ENCODE results near the gene GTPBP2.
"Not testable (repeated sequence)": the region's sequence is repeated elsewhere in the genome, so short reads cannot be mapped to it uniquely, and the experiment has no call there.

The GTPBP2 gene

GRCh38 chr6:43623880-43624785 is 4.9 kb downstream of the GTPBP2 start:
- DNase-seq (ENCODE audit: low read depth): no peak

DNA sequence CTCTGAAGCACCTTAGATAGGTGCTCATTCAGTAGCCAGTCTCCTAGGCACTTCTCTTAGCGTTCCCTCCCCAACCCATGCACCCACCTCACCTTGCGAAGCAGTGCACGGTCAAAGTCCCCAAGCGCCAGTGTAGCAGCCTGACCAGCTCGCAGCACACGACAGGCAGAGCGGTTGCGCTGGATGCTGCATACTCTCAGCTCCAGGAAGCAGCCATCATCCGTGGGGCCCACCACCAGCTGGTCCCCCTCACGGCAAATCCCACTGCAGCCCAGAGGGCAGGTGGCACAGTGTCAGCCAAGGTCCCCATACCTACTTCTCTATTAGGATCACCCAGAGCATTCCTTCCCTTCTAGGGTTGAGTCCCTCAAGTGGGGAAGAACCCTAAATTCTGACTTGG is 6.5 kb downstream of the GTPBP2 start:
- DNase-seq (ENCODE audit: low read depth): no peak

DNA sequence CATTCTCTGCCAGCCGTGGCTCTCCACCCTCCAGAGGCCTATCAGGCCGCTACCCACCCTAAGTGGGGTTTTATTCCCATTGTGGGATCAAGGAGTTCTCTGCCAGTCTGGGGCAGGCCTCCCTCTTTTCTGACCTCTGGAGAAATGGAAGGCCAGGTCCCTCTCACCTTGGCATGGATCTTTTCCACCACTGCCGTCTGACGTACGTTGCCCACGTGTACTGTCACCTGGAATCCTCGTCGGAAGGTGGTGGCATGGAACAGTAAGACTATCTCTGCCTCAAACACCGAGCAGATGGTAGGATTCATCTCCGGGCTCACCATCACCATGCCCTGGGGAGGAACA is 7.3 kb downstream of the GTPBP2 start:
- DNase-seq (ENCODE audit: low read depth): no peak

DNA sequence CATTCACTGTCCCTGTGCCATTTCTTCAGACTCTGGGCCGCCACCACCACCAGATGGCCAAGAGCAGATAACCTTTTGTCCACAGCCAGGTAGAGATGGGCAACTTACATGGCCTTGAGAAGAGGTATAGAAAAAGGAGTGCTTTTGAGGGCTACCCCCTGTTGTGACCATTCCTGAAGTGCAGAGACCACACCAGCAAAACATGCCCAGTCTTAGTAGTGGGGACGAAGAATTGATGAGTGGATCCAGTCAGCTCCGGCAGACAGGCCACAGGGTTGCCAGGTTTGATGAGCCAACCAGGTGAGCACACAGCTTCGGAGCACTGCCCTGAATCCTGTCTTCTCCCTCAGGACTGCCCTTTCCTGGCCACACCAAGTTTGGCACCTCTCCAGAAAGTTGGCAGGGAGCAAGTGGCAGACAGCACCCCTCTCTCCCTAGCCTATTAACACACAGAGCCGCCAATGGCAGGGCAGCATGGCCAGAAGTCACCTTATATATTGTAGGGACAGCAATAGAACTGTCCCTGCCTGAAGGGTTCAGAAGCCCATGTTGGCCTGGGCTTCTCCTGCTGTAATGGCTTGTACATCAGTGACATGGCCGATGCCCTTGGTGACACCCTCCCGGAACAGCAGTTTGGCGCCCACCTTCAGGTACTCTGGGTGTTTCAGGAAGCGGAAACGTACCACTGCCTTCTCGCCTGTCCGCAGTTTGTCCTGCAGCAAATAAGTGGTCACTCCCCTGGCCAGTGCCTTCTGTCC is 7.8 kb downstream of the GTPBP2 start:
- no peak for DNase-seq (ENCODE audit: low read depth)

DNA sequence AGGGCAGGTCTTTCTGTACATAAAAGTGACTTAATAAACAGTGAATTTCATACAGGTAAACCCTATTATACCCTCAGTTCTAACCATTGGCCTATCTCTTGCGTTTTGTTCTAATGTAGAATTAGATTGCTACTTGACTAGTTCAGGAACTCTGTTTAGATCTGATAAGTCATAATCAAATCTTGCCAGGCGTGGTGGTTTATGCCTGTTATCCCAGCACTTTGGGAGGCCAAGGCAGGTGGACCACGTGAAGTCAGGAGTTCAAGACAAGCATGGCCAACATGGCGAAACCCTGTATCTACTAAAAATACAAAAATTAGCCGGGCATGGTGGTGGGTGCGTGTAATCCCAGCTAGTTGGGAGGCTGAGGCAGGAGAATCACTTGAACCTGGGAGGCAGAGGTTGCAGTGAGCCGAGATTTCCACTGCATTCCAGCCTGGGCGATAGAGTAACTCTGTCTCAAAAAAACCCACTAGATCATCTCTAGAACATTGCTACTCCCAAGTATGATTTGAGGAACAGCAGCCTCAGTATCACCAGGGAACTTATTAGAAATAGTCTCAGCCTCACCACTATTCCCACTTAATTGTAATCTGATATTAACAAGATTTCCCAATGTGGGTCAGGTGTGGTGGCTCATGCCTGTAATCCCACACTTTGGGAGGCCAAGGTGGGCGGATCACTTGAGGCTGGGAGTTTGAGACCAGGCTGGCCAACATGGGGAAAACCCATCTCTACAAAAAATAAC is 12.2 kb downstream of the GTPBP2 start:
- DNase-seq (ENCODE audit: low read depth): no peak

DNA sequence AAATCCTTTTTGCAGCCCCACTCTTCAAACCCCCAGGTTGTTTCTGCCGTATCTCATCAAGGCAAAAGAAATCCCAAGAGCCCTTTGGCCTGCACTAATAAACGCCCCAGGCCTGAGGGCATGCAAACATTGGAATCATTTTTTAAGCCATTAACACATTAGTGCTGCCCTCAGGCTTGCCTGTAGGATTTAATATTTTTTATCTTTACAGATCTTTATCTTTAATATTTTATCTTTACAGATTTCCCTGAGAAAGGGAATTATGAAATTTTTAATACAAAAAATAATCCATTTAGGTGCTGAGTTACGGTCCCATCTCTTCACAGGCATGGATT is 14.7 kb downstream of the GTPBP2 start:
- DNase-seq (ENCODE audit: low read depth): no peak

GRCh38 chr6:43613721-43614395 is 15.2 kb downstream of the GTPBP2 start:
- DNase-seq (ENCODE audit: low read depth): no peak

DNA sequence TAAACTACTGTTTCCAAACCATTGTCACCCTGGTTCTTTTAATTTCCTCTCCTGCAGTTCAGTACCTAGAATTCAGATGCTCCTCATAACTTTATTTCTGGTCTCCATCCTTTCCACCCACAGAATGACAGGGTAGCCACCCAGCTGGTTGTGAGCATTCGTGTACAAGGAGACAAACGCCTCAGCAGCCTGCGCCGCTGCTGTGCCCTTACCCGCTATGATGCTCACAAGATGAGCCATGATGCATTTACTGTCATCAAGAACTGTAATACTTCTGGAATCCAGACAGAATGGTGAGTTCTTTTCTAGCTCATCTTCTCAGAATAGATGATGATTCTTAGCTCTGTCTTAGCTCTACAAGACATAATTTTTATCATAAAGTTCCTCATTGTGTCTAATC is 18.6 kb downstream of the GTPBP2 start:
- no peak for DNase-seq (ENCODE audit: low read depth)

GRCh38 chr6:43609402-43609801 is 19.7 kb downstream of the GTPBP2 start:
- DNase-seq (ENCODE audit: low read depth): no peak

- no peak for DNase-seq (ENCODE audit: low read depth)
Measured at GRCh38 chr6:43608807-43609206, 20.3 kb downstream of the GTPBP2 start.

- peak; percentile 29 for DNase-seq (ENCODE audit: low read depth)
Measured at GRCh38 chr6:43608310-43608763, 20.7 kb downstream of the GTPBP2 start.

- DNase-seq (ENCODE audit: low read depth): no peak
Measured at GRCh38 chr6:43606019-43606418, 23.0 kb downstream of the GTPBP2 start.

DNA sequence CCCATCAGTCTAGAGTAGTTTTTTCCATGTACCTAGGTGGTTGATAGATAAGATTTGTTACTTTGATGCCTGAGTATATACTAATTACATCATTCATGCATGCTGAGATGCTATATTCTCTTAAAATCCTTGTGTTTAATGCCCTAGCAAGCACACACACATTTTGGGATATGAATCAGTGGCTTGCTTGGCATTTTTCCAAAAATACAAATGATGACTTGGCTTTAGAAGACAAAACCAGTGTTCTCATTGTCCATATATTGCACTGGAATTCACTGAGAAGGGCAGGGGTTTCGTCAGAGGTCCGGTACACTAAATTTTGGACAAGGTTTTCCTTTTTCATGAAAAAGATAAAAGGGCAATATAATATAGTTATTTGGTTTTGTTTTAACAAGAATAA is 24.9 kb downstream of the GTPBP2 start:
- no peak for DNase-seq (ENCODE audit: low read depth)

DNA sequence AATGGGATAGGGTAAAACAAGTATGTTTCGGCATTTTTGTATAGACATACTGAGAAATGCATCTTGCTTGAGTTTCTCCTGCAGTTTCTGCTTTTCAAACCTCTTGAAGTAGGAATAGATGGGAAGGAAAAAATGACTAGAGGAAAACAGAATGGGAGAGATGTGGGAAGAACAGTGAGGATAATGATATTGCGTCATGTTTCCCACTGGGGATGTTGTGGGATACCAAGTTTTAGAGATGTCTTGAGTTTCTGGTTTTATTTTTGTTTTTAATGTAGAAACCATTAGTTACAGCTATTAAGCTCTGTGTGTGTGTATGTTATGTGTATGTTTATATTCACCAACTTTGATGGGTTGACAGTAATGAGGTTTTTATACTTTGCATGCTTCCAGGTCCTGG is 28.5 kb downstream of the GTPBP2 start:
- no peak for DNase-seq (ENCODE audit: low read depth)

DNA sequence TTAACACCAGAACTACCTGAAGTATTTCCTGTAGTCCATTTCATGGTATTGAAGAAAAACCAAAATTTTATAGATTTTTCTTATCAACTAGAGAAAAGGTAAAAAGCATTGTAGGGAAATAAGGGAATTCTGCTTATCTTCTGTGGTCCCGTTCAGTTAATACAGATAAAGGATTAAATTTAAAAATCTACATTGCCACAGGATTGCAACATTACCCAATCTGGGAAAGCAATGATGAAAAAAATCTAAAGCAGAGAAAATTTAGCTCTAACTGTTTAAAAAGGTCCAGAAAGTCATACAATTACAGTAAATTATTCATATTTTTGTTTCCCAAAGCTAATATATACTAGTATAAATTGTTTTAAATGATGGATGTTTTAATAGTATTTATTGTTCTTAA is 35.1 kb downstream of the GTPBP2 start:
- DNase-seq (ENCODE audit: low read depth): no peak

DNA sequence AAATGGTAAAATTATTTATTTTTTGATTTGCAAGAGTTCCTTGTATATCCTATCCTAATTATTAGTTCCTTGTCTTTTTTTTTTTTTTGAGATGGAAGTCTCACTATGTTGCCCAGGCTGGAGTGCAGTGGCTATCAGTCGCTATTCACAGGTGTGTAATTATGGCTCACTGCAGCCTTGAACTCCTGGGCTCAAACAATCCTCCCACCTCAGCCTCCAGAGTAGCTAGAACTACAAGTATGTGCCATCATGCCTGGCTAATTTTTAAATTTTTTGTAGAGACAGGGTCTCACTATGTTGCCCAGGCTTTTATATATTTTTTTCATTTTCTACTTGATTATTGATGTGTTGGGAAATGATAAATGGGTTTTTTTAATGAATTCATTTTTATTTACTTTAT is 39.5 kb downstream of the GTPBP2 start:
- DNase-seq (ENCODE audit: low read depth): not testable (repeated sequence)

GRCh38 chr6:43588194-43588593 is 40.9 kb downstream of the GTPBP2 start:
- no peak for DNase-seq (ENCODE audit: low read depth)

DNA sequence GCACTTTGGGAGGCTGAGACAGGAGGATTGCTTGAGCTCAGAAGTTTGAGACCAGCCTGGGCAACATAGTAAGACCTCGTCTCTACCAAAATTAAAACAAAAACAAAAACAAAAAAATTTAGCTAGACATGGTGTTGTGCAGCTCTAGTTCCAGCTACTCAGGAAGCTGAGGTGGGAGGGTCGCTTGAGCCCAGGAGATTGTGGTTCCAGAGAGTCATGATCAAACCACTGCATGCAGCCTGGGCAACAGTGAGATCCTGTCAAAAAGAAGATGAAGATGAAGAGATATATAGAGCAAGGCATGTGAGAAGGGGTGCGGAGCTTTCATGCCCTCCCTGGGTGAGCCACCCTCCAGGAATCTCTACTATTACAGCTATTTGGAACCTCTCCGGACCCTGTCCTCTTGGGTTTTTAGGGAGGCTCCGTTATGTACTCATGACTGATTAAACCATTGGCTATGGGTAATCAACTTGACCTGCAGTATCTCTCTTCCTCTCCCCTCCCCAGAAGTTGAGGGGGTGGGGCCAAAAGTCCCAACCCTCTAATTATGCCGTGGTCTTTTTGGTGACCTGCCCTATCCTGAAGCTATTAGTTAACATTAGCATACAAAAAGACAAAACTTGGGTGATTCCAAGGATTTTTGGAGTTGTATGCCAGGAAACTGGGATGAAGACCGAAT is 44.0 kb downstream of the GTPBP2 start:
- no peak for DNase-seq (ENCODE audit: low read depth)

DNA sequence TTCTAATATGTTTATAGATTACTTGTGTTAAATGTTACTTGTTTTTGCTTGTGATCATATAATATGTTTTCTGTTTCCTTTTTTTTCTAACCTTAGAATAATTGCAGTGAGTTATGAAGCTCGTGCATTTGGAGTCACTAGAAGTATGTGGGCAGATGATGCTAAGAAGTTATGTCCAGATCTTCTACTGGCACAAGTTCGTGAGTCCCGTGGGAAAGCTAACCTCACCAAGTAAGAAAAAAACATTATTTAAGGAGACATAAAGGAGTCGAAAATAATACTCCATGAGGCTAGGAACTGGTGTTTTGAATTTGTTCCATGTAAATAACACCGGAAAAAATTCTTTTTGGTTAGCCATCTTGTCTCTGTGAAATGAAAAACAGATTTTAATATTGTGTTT is 46.2 kb downstream of the GTPBP2 start:
- no peak for DNase-seq (ENCODE audit: low read depth)

DNA sequence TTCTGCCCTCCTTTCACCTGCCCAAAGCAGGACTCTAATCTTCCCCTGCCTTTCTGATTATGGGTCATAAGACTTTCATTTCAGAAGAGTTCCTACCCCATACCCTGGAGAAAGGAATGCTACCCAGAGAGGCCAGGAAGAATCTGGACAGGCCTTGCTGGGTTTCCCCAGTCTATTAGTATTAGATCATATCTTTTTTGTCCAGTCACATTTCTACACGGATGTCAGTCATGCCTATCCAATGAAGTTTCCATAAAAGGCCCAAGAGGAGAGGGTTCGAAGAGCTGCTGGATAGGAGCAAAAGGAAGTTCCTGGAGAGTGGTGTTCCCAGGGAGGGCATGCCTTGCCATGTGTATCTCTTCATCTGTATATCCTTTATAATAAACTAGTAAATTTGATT is 49.9 kb downstream of the GTPBP2 start:
- DNase-seq (ENCODE audit: low read depth): no peak

DNA sequence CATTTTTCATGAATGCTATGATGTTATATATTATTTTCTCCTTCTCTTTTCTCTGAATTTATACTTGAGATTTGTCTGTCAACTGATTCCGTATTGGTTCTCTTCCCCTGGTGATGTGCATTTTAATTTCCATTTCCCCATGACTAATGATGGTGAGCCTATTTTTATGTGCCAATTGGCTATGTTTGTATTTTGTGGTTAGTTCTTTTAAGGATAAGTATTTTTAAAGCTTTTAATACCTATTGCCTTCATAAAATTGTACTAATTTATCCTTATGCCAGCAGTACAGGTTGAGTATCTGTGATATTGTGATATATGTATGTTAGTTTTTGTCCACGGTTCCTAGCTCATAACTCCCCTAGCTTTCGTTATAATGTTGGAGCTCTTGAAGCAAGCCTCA is 50.3 kb downstream of the GTPBP2 start:
- DNase-seq (ENCODE audit: low read depth): no peak
